ENCODE results near the gene ACLY. TPM values are rescaled to one million over a fixed set of nuclear protein-coding genes. Genes with fewer than 3 reads are reported as not detected.

The ACLY gene
- total and polyA plus RNA-seq, 2 of the 13 experiments (the other 11 are each of a cell fraction or from before 2014, with no cell fraction given), result 111 to 218 TPM

GRCh38 chr17:41959336-41960095 is 40.8 kb upstream of the ACLY start (continued):
- TF ChIP-seq ZBTB44 (CRISPR knock-in tag; IDR thresholded peaks at IDR 0.05), result 0 out of 2 replicates have a peak, but pooled peaks have one; percentile 62
- TF ChIP-seq POLR2AphosphoS5 (IDR thresholded peaks at IDR 0.05; ENCODE audit: low read depth, low read length), result peak; percentile 56
- peak; percentile 65 for TF ChIP-seq IKZF5 (CRISPR knock-in tag; IDR thresholded peaks at IDR 0.05)
- TF ChIP-seq ZNF136 (CRISPR knock-in tag; IDR thresholded peaks at IDR 0.05; ENCODE audit: low read depth), result no peak
- TF ChIP-seq CENPBD1 (CRISPR knock-in tag; IDR thresholded peaks at IDR 0.05; ENCODE audit: borderline replicate concordance, low read depth), result no peak
- no peak for TF ChIP-seq RFX5 (IDR thresholded peaks at IDR 0.05; ENCODE audit: low read depth, low read length)
- peak; percentile 35; the same call in 1 of the 2 replicates for TF ChIP-seq KDM2A (CRISPR knock-in tag; IDR thresholded peaks at IDR 0.05; ENCODE audit: borderline replicate concordance, low read depth)
- TF ChIP-seq ZNF720 (CRISPR knock-in tag; IDR thresholded peaks at IDR 0.05), result no peak
- peak; percentile 70 for TF ChIP-seq SALL2 (CRISPR knock-in tag; IDR thresholded peaks at IDR 0.05)
- TF ChIP-seq CBX1 (IDR thresholded peaks at IDR 0.05; ENCODE audit: low read depth), result peak; percentile 54
- peak; percentile 21 for TF ChIP-seq PITX1 (CRISPR knock-in tag; IDR thresholded peaks at IDR 0.05)
- TF ChIP-seq ZMYM4 (CRISPR knock-in tag; IDR thresholded peaks at IDR 0.05), result peak; percentile 43; the same call in 1 of the 2 replicates
- no peak for TF ChIP-seq ZSCAN5A (CRISPR knock-in tag; IDR thresholded peaks at IDR 0.05; ENCODE audit: borderline replicate concordance)
- TF ChIP-seq BCL3 (CRISPR knock-in tag; IDR thresholded peaks at IDR 0.05), result peak; percentile 3; the same call in 1 of the 2 replicates
- peak; percentile 72; the same call in 1 of the 2 replicates for TF ChIP-seq ZNF512B (CRISPR knock-in tag; IDR thresholded peaks at IDR 0.05; ENCODE audit: borderline replicate concordance)
- 0 out of 2 replicates have a peak, but pooled peaks have one; percentile 16 for TF ChIP-seq KLF13 (CRISPR knock-in tag; IDR thresholded peaks at IDR 0.05)
- no peak; the same call in 1 of the 2 replicates for TF ChIP-seq TFE3 (CRISPR knock-in tag; IDR thresholded peaks at IDR 0.05)
- no peak for TF ChIP-seq ZNF10 (CRISPR knock-in tag; IDR thresholded peaks at IDR 0.05; ENCODE audit: borderline replicate concordance, low read depth)

All from HepG2 (cell line).